ENCODE data around the gene EIF3F.
A peak's percentile ranks its signal among the peaks of the same experiment; 100 is the strongest.

EIF3F gene

GRCh38 chr11:7977232-7977917, 9.8 kb upstream of the EIF3F start:
- Histone ChIP-seq H3K18ac (ENCODE audit: low read depth in 1 of 2, low read length in 2 of 2) (no peak overlapping the region), H2BK5ac (ENCODE audit: low read depth, low read length, poor library complexity, severe bottlenecking) (no peak overlapping the region), H3K4me2 (ENCODE audit: low read length, poor library complexity, severe bottlenecking) (no peak overlapping the region), H3K27ac (ENCODE audit: low read length, poor library complexity, severe bottlenecking) (peak overlapping the region; percentile 66), H3K4me3 (ENCODE audit: insufficient read depth in 1 of 2, low read depth in 1 of 2, low read length in 2 of 2) (no peak overlapping the region), H2BK120ac (ENCODE audit: low read depth, low read length) (no peak overlapping the region), H3K9me3 (ENCODE audit: control insufficient read depth, low read length) (no peaks in the 10 kb centered on the region), H3K36me3 (ENCODE audit: control insufficient read depth in 1 of 2, insufficient read depth in 2 of 2, low read depth in 1 of 2, low read length in 2 of 2) (no peaks in the 10 kb centered on the region), H3K4me1 (ENCODE audit: control insufficient read depth, insufficient read depth, low read depth, low read length) (peaks cover 5% of the 10 kb centered on the region), H3K14ac (ENCODE audit: low read length in 2 of 2) (no peak overlapping the region), H3K79me1 (replicated peaks; ENCODE audit: low read length, poor library complexity, severe bottlenecking) (no peaks in the 10 kb centered on the region), H3K9ac (ENCODE audit: low read length) (no peak overlapping the region), H2AK5ac (ENCODE audit: low read length, severe bottlenecking) (no peak overlapping the region), H3K27me3 (ENCODE audit: control insufficient read depth in 1 of 2, insufficient read depth in 1 of 2, low read length in 2 of 2) (no peaks in the 10 kb centered on the region), H4K8ac (ENCODE audit: low read length) (no peak overlapping the region), H2BK15ac (ENCODE audit: low read depth, poor library complexity, severe bottlenecking) (no peak overlapping the region), H3K4ac (ENCODE audit: low read depth in 1 of 2, low read length in 2 of 2) (no peak overlapping the region), H4K91ac (ENCODE audit: low read length) (no peak overlapping the region), H3K23ac (ENCODE audit: low read length in 2 of 2) (no peak overlapping the region), H2BK12ac (ENCODE audit: low read length in 2 of 2) (no peak overlapping the region), H2AFZ (ENCODE audit: low read depth, low read length) (peak overlapping the region; percentile 27)
- peak; percentile 63 for DNase-seq
- 14% methylated on average over 5 of the region's 5 CpGs for WGBS

GRCh38 chr11:7981619-7982157, 5.4 kb upstream of the EIF3F start:
- Histone ChIP-seq H3K9me3 (ENCODE audit: control insufficient read depth, low read length) (no peaks in the 10 kb centered on the region), H3K36me3 (ENCODE audit: control insufficient read depth in 1 of 2, insufficient read depth in 2 of 2, low read depth in 1 of 2, low read length in 2 of 2) (no peaks in the 10 kb centered on the region), H4K8ac (ENCODE audit: low read length) (no peak overlapping the region), H3K4me1 (ENCODE audit: control insufficient read depth, insufficient read depth, low read depth, low read length) (peaks cover 5% of the 10 kb centered on the region), H3K79me1 (replicated peaks; ENCODE audit: low read length, poor library complexity, severe bottlenecking) (no peaks in the 10 kb centered on the region), H2BK5ac (ENCODE audit: low read depth, low read length, poor library complexity, severe bottlenecking) (no peak overlapping the region), H3K4me2 (ENCODE audit: low read length, poor library complexity, severe bottlenecking) (no peak overlapping the region), H3K9ac (ENCODE audit: low read length) (no peak overlapping the region), H3K27me3 (ENCODE audit: control insufficient read depth in 1 of 2, insufficient read depth in 1 of 2, low read length in 2 of 2) (no peaks in the 10 kb centered on the region), H4K91ac (ENCODE audit: low read length) (no peak overlapping the region), H3K18ac (ENCODE audit: low read depth in 1 of 2, low read length in 2 of 2) (no peak overlapping the region), H2BK120ac (ENCODE audit: low read depth, low read length) (no peak overlapping the region), H3K4ac (ENCODE audit: low read depth in 1 of 2, low read length in 2 of 2) (no peak overlapping the region), H2BK15ac (ENCODE audit: low read depth, poor library complexity, severe bottlenecking) (no peak overlapping the region), H3K14ac (ENCODE audit: low read length in 2 of 2) (no peak overlapping the region), H3K23ac (ENCODE audit: low read length in 2 of 2) (no peak overlapping the region), H2BK12ac (ENCODE audit: low read length in 2 of 2) (no peak overlapping the region), H2AFZ (ENCODE audit: low read depth, low read length) (no peak overlapping the region), H3K4me3 (ENCODE audit: insufficient read depth in 1 of 2, low read depth in 1 of 2, low read length in 2 of 2) (no peak overlapping the region), H3K27ac (ENCODE audit: low read length, poor library complexity, severe bottlenecking) (no peak overlapping the region), H2AK5ac (ENCODE audit: low read length, severe bottlenecking) (no peak overlapping the region)
- WGBS, result 100% methylated on average over 1 of the region's 1 CpG
- DNase-seq, result no peak

GRCh38 chr11:7982582-7983119, 4.5 kb upstream of the EIF3F start:
- no peak overlapping the region for H2BK120ac ChIP-seq (ENCODE audit: low read depth, low read length)
- no peaks in the 10 kb centered on the region for H3K9me3 ChIP-seq (ENCODE audit: control insufficient read depth, low read length)
- no peak overlapping the region for H2AK5ac ChIP-seq (ENCODE audit: low read length, severe bottlenecking)
- WGBS, result no CpG with 5 or more reads among the region's 1 CpG
- H3K4ac ChIP-seq (ENCODE audit: low read depth in 1 of 2, low read length in 2 of 2), result no peak overlapping the region
- no peak overlapping the region for H2BK12ac ChIP-seq (ENCODE audit: low read length in 2 of 2)
- no peaks in the 10 kb centered on the region for H3K79me1 ChIP-seq (replicated peaks; ENCODE audit: low read length, poor library complexity, severe bottlenecking)
- H3K9ac ChIP-seq (ENCODE audit: low read length), result no peak overlapping the region
- H4K8ac ChIP-seq (ENCODE audit: low read length), result no peak overlapping the region
- no peaks in the 10 kb centered on the region for H3K27me3 ChIP-seq (ENCODE audit: control insufficient read depth in 1 of 2, insufficient read depth in 1 of 2, low read length in 2 of 2)
- no peak overlapping the region for H3K23ac ChIP-seq (ENCODE audit: low read length in 2 of 2)
- no peak overlapping the region for H3K27ac ChIP-seq (ENCODE audit: low read length, poor library complexity, severe bottlenecking)
- H2BK15ac ChIP-seq (ENCODE audit: low read depth, poor library complexity, severe bottlenecking), result no peak overlapping the region
- H2BK5ac ChIP-seq (ENCODE audit: low read depth, low read length, poor library complexity, severe bottlenecking), result no peak overlapping the region
- no peak overlapping the region for H2AFZ ChIP-seq (ENCODE audit: low read depth, low read length)
- H3K4me3 ChIP-seq (ENCODE audit: insufficient read depth in 1 of 2, low read depth in 1 of 2, low read length in 2 of 2), result no peak overlapping the region
- peaks cover 6% of the 10 kb centered on the region for H3K4me1 ChIP-seq (ENCODE audit: control insufficient read depth, insufficient read depth, low read depth, low read length)
- no peak overlapping the region for H3K4me2 ChIP-seq (ENCODE audit: low read length, poor library complexity, severe bottlenecking)
- H4K91ac ChIP-seq (ENCODE audit: low read length), result no peak overlapping the region
- no peak overlapping the region for H3K18ac ChIP-seq (ENCODE audit: low read depth in 1 of 2, low read length in 2 of 2)
- no peaks in the 10 kb centered on the region for H3K36me3 ChIP-seq (ENCODE audit: control insufficient read depth in 1 of 2, insufficient read depth in 2 of 2, low read depth in 1 of 2, low read length in 2 of 2)
- no peak for DNase-seq
- H3K14ac ChIP-seq (ENCODE audit: low read length in 2 of 2), result no peak overlapping the region

GRCh38 chr11:7983832-7984590, 3.1 kb upstream of the EIF3F start:
- no peak overlapping the region for H4K91ac ChIP-seq (ENCODE audit: low read length)
- no peaks in the 10 kb centered on the region for H3K79me1 ChIP-seq (replicated peaks; ENCODE audit: low read length, poor library complexity, severe bottlenecking)
- no peak overlapping the region for H3K4me2 ChIP-seq (ENCODE audit: low read length, poor library complexity, severe bottlenecking)
- no peak overlapping the region for H4K8ac ChIP-seq (ENCODE audit: low read length)
- H2BK12ac ChIP-seq (ENCODE audit: low read length in 2 of 2), result peak overlapping the region in 1 of 2 experiments; percentile 5
- H3K23ac ChIP-seq (ENCODE audit: low read length in 2 of 2), result no peak overlapping the region
- H3K9ac ChIP-seq (ENCODE audit: low read length), result no peak overlapping the region
- no peak overlapping the region for H3K14ac ChIP-seq (ENCODE audit: low read length in 2 of 2)
- H2BK120ac ChIP-seq (ENCODE audit: low read depth, low read length), result no peak overlapping the region
- H2AK5ac ChIP-seq (ENCODE audit: low read length, severe bottlenecking), result no peak overlapping the region
- H3K36me3 ChIP-seq (ENCODE audit: control insufficient read depth in 1 of 2, insufficient read depth in 2 of 2, low read depth in 1 of 2, low read length in 2 of 2), result peaks cover 0 to 5% of the 10 kb centered on the region in 2 experiments
- no peaks in the 10 kb centered on the region for H3K27me3 ChIP-seq (ENCODE audit: control insufficient read depth in 1 of 2, insufficient read depth in 1 of 2, low read length in 2 of 2)
- no peak overlapping the region for H2BK5ac ChIP-seq (ENCODE audit: low read depth, low read length, poor library complexity, severe bottlenecking)
- no peak overlapping the region for H2BK15ac ChIP-seq (ENCODE audit: low read depth, poor library complexity, severe bottlenecking)
- no peak overlapping the region for H3K4me3 ChIP-seq (ENCODE audit: insufficient read depth in 1 of 2, low read depth in 1 of 2, low read length in 2 of 2)
- no peak for DNase-seq
- H3K9me3 ChIP-seq (ENCODE audit: control insufficient read depth, low read length), result no peaks in the 10 kb centered on the region
- H3K27ac ChIP-seq (ENCODE audit: low read length, poor library complexity, severe bottlenecking), result no peak overlapping the region
- WGBS, result 59% methylated on average over 7 of the region's 7 CpGs
- H3K4me1 ChIP-seq (ENCODE audit: control insufficient read depth, insufficient read depth, low read depth, low read length), result peaks cover 4% of the 10 kb centered on the region
- H3K18ac ChIP-seq (ENCODE audit: low read depth in 1 of 2, low read length in 2 of 2), result no peak overlapping the region
- H2AFZ ChIP-seq (ENCODE audit: low read depth, low read length), result no peak overlapping the region
- no peak overlapping the region for H3K4ac ChIP-seq (ENCODE audit: low read depth in 1 of 2, low read length in 2 of 2)
